ENCODE measurements around the gene SRSF6.
"Not testable (repeated sequence)": the region's sequence is repeated elsewhere in the genome, so short reads cannot be mapped to it uniquely, and the experiment has no call there.

SRSF6 gene

DNA sequence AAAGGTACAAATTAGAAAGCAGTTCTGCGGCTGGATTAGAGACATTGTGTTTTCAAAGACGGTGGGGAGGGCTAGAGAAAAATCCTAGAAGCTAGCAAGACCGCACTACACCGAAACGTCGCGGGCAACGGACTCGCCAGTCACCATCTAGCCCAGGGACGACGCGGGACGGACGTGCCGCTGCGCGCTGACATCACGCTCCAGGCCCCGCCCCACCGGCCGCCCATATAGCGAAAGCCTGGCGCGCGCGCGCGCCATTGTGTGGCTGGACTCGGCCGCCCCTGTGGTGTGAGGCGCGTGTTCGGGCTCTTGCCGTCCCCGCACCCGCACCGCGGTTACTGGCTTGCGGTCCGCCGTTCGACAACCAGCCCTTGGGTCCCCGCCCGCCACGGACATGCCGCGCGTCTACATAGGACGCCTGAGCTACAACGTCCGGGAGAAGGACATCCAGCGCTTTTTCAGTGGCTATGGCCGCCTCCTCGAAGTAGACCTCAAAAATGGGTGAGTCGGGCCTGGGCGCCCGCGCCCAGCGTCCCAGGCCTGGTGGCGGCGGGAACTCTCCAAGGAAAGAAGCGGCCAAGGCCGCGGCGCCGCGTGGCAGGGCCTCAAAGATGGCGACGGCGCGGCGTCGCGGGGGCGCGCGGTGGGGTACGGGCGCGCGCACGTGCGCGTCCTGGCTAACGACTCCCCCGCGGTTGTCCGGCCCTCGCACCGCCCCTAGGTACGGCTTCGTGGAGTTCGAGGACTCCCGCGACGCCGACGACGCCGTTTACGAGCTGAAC is at the start of gene SRSF6:
Gene SRSF6 (plus strand): TSS at position 257 of the 782 bp plus-strand sequence. CDS start 138 bp downstream, at position 395.
- DNase-seq: peak; percentile 86

DNA sequence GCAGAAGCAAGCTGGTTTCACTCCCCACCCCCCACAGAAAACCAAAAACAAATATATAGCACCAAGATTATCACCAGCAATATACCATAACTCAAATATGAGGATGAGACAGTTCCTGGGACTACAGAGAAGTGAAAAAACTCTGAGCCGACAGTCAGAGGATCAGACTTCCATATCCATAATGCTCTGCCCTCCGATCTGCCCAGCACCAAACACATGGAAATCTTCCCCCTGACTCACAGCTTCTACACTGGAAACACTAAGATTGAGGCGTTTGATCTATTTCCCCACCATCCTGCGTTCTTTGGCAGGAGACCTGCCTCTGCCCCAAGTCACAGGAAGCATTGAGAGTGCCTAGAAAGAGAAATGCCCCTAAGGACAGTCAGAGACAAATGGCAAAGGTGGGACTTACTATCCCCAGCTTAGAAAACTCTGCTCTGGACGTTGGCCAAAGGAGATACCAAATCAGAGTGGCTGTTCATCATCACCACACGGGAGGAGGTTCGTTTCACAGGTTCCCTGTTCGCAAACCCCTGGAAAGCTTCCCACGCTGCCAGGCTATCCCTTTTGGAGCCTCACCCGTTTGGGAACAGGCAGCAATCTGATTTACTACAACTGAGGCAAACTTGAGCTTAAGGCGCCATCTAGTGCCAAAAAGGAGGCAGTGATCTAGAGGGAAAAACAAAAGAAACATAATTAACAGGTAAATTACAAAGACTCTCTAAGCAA is 48.7 kb upstream of the SRSF6 start:
- peak; percentile 0 for DNase-seq

DNA sequence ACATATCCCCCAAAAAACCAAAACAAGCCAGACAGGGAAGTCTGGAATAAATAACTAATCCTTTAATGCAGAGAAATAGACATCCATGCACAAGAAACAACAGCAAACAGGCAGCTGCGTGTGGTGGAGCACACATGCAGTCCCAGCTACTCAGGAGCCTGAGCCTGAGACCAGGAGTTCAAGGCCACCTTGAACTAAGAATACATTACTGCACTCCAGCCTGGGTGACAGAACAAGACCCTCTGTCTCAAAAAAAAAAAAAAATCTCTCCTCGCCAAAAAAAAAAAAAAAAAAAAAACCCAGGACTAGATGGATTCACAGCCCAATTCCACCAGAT is 48.2 kb upstream of the SRSF6 start:
- DNase-seq: no peak

DNA sequence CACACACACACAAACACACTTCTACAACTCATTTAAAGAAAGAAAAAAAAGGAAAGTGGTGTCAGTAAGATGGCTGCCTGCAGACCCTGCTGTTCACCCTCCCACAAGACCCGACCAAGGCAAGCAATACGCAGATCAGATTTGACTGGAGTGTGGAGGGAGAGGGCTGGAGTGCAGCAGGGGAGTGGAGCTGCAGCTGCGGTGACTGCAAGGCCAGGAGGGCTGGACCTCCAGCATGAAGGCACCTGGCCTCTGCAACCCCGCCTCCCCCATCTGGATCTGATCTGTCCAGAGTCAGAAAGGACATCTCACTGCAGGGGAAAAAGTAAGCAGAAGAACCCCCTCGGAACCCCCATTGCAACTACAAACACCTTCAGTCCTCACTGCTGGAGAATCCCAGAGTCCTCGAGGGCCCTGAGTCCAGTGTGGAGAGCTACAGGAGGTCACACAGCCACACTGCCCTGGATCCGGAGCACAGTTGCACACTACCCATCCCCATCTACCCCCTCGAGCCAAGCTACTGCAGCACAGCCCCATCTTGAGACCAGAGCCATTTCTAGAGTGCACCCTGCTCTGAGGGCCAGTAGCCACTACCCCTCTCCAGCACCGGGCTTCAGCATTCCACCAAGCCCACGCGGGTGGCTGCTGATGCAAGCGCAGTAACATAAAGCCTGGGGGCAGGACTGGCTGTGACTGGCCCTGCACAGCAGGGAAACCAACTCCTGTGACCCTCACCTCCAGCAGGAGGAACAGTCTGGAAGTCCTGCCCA is 41.9 kb upstream of the SRSF6 start:
- no peak for DNase-seq

DNA sequence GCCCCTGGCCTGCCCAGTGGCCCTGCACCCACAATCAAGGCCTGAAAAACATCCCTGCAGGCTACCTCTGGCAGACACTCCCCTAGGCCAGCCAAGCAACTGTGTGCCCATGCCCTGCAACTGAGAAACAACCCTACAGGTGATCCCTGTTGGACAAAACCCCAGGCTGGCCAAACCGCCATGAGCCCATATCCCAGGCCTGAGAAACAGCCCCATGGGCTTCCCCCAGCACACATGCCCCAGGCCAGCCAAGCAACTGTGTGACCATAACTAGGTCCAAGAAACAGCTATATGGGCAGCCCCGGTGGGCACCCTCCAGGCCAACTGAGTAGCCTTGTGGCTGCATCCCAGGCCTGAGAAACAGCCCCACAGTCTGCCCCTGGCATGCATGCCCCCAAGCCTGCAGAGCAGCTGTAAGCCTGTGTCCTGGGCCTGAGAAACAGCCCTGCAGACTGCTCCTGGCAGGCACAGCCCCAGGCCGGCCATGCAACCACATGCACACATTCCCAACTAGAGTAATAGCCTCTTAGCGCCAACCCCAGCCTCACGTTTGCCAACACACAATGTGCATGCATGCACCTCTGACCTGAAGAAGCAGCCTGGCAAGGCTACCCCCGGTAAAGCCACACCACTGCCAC is 41.0 kb upstream of the SRSF6 start:
- no peak for DNase-seq

DNA sequence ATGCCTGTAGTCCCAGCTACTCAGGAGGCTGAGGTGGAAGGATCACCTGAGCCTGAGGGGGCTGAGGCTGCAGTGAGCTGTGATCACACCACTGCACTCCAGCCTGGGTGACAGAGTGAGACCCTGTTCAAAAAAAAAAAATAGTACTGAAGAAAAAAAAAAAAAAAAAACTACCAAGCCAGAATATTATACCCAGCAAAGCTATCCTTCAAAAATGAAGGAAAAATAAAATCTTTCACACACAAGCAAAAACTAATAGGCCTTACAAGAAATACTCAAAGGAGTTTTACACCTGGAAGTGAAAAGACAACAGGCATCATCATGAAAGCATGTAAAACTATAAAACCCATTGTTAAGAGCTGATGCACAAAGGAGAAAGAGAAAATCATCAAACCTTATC is 37.5 kb upstream of the SRSF6 start:
- no peak for DNase-seq

DNA sequence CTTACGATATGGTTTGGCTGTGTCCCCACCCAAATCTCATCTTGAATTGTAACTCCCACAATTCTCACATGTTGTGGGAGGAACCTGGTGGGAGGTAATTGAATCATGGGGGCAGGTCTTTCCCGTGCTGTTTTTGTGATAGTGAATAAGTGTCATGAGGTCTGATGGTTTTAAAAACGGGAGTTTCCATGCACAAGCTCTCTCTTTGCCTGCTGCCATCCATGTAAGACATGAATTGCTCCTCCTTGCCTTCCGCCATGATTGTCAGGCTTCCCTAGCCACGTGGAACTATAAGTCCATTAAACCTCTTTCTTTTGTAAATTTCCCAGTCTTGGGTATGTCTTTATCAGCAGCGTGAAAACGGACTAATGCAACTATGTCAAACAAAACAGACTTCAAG is 36.8 kb upstream of the SRSF6 start:
- DNase-seq: not testable (repeated sequence)

DNA sequence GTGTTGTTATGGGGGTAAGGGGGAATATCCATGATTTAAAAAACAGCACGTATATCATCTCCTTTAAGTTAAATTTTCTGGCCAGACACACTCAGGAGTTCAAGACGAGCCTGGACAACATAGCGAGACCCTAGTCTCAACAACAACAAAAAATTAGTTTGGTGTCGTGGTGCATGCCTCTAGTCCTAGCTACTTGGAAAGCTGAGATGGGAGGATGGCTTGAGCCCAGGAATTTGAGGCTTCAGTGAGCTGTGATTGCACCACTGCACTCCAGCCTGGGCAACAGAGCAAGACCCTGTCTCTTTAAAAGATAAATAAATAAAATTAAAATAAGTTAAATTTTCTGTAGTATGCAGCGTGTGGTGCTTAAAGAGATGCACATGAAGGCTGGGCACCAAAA is 31.5 kb upstream of the SRSF6 start:
- no peak for DNase-seq

DNA sequence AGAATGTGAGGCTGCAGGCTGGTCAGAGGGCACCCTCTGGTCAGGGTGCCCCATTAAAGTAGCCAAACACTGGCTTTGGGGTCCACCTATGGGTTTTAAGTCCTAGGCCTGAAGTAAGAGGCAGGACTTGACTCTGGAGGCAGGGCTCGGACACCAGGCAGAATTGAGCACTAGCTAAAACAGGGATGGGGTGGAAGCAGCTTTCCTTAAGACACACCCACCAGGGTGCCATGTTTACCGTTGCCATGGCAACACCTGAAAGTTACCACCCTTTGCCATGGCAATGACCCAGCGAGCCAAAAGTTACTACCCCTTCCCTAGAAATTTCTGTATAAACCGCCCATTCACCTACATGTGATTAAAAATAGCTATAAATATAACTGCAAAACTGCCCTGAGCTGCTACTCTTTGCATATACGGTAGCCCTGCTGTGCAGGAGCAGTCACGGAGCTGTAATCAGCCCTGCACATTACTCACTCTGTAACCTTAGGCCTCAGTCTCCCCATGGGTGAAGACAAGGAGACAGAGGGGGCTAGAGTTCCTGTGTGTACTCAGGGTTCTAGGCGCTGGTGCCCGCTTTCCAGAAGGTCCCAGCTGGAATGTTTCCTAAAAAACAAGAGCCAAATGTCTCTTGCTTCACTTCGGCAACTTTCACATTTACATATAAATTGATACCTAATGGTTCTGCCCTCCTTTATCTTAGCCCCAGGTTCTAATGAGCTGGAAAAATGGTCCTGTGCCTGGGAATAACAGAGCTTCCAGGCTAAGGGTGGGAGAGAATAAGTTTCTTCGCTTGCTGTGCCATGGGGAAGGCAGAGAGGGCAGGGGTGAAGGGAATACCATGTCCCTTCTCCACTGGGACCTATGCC is 27.2 kb upstream of the SRSF6 start:
- no peak for DNase-seq

DNA sequence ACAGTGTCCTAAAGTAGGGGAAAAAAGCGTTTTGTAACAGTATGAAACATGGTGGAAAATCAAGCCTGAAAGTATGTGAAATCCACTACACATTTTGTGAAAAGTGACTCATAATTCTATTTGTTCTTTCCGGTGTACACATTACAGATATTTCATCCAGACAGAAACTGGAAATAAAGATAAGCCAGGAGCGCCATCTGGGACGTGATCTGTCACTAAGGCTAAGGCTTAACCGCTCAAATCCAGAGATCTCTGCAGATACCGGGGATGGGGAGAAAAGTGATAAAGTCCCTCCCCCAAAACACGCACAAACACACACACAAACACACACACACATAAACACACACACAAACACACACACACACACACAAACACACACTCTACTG is 26.6 kb upstream of the SRSF6 start:
- no peak for DNase-seq

DNA sequence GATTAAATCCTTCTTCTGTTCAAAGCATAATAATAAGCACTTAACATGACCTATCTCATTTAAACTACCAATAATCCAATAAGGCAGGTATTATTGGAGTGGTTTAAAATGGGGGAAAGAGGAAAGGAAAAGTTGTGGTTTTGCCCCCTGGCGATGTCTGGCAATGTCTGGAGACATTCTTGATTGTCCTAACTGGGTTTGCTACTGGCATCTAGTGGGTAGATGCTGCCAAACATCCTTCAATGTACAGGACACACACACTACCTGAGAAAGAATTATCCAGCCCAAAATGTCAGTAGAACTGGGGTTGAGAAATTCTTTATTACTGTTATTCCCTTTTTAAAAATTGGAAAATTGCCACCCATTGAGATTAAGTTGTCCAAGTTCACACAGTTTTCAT is 25.2 kb upstream of the SRSF6 start:
- no peak for DNase-seq

DNA sequence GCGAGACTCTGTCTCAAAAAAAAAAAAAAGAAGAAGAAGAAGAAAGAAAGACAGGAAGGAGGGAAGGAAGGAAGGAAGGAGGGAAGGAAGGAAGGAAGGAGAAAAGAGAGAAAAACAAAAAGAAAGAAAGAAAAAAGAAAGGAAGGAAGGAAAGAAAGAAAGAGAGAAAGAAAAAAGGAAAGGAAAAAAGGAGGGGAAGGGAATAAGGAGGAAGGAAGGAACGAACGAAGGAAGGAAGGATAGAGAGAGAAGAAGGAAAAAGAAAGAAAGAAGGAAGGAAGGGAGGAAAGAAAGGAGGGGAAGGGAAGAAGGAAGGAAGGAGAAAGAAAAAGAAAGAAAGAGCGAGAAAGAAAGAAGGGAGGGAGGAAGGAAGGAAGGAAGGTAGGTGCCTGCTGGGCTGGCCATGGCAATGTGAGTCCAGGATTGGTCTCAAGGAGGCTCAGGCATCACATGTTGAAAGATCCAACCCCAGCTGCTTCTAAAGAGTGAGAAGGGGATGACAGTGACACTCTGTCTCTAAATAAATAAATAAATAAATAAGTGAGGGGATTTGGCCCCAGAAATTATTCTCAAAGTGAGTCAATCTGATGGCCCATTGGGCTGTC is 24.3 kb upstream of the SRSF6 start:
- DNase-seq: no peak

DNA sequence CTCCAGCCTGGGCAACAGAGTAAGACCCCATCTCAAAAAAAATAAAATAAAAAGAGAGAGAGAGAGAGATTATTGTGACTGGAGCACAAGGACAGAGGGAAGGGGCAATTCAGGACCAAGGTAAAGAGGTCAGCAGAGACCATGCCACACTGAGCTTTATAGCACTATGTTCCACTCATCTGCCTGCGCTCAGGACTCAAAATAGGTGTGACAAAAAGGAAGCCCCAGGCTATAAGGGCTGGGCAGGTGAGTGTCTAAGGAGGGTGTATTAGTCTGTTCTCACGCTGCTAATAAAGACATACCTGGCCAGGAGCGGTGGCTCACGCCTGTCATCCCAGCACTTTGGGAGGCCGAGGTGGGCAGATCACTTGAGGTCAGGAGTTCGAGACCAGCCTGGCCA is 23.1 kb upstream of the SRSF6 start:
- no peak for DNase-seq

DNA sequence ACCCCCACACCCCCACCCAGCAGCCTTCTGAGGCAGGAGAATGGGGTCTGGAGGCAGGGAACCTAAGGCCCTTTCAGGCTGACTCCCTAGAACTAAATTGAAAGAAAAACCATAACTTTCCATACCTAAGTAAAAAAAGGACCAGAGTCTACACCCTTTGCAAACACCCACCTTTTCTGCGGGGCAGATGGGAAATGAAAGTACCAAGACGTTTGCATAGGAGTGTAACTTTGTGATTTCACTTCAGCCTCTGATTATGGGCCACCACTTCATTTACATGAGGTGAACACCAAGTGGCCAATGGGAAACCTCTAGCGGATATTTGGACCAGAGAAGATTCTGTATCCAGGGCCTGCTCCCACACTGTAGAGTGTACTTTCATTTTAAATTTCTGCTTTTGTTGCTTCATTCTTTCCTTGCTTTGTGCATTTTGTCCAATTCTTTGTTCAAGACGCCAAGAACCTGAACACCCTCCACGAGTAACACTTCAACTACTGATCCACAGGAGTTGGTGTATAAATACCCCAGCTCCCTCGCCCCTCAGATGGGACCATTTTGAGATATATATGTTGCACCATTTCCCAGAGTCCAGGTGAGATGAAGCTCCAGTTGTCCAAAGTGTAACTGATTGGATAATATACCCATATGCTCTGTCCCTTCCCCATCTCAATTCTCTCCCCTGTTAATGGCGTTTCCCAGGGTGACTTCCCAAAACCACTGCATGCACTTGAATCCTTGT is 18.9 kb upstream of the SRSF6 start:
- no peak for DNase-seq

DNA sequence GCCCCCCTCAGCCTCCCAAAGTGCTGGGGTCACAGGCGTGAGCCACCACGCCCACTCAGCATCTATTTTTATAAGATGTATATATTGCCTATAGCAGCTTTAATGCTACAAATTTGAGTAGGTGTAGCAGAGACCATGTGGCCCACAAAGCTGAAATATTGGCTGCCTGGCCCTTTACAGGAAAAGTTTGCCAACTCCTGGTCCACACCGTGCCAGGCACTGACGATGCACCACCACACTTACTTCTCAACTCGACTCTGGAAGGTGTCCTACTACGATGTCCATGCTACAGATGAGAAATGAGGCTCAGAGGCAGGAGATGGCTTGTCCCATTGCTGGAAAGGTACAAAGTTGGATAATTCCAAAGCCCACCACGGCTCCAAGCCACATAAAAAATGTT is 17.2 kb upstream of the SRSF6 start:
- no peak for DNase-seq

DNA sequence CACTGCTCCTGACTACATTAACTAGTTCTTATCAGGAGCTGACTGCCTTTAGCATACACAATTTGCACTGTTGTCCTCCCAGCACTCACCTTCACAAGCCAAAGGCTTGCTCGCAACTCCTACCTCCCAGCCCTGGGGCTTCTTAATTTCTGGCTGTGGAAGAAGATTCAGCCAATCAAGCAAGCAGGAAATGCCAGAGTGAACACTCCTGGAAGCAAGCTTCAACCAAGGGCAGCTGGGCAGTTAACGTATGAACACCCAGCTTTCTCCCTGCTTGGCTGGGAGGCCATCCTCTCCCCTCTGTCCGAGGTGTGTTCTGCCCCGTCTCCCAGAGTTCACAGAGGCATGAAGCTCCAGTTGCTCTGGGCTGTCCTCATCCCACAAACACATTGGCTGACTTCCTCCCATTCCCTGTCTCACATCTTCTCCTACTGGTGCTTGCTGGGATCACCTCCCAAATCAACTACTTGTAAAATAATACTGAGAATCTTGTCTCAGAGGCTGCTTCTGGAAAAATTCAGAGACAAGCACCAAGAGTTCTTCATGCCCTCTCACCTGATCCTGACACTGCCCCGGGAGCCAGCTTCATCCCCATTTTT is 15.3 kb upstream of the SRSF6 start:
- no peak for DNase-seq

DNA sequence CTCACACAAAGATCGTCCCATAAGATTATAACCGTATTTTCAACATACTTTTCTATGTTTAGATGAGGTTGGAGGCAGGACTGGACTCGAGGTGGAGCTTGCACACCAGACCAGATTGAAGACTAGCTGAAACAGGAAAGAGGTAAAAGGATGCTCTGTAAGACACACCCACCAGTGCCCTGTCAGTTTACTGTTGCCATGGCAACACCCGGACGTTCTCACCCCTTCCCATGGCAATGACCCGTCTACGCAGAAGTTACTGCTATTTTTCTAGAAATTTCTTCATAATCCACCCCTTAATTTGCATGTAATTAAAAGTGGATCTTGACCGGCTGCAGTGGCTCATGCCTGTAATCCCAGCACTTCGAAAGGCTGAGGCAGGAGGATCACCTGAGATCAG is 13.6 kb upstream of the SRSF6 start:
- DNase-seq: no peak

DNA sequence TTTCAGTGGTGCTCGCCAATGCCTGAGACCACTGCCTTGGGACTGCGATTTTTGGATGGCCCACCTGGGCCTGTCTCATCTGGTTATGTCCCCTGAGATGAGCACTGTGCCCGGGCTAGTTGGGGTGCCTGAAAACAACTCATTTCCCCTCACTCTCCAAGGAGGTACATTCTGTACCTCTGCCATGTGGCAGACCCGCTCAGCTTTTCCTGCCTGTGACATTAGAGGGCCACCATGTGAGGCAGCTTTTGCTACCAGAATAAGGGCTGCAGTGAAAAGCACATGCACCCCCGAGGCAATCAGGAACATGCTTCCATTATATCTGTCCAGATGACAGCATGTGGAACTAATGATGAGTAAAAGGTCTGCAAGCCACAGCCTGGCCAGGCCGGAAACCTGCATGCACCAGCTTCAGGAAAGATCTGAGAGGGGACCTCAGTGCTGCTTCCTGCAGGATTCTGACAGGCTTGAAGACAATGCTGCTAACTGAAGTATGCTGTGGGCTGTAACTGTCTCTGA is 11.3 kb upstream of the SRSF6 start:
- no peak for DNase-seq

DNA sequence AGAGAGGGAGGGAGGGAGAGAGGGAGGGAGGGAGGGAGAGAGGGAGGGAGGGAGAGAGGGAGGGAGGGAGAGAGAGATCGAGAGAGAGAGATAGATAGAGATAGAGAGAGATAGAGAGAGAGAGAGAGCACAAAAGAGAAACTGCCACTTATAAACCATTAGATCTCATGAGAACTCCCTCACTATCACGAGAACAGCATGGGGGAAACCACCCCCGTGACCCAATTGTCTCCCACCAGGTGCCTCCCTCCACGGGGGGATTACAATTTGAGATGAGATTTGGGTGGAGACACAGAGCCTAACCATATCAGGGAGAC is 9.3 kb upstream of the SRSF6 start:
- not testable (repeated sequence) for DNase-seq

DNA sequence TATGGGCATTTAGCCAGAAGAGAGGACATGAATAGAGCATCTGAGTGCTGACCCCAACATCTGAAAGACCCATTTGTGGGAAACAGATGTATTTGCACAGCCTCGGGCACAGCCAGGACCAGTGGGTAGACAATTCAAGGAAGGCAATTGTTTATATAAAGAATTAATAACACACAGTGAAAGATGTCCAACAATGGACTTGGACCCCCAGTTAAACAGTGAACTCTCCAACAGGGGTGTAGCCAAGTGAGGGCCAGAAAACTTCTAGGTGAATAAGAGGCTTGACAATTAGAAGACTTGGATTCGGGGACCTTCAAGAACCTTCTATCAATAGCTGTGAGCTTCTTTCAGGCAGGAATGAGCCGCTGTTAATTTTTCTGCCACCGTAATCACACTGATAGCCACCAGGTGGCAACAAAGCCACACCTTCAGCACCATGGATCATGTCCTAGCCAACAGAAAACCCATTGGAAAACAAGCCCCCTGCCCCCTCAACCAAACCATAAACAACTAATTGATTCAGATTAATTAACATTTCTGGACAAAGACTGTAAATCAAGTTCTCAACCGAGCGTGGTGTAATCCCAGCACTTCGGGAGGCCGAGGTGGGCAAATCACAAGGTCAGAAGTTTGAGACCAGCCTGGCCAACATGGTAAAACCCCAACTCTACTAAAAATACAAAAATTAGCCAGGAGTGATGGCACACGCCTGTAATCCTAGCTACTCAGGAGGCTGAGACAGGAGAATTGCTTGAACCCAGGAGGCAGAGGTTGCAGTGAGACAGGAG is 8.8 kb upstream of the SRSF6 start:
- peak; percentile 30 for DNase-seq

Measured in NCI-H1694 treated with DMSO at 0.1 percent for 48 hours (cell line).